Right ventricle myocardium superior (tissue), 1 donor: ENCODE data around the gene HRH1. TPM values are rescaled to one million over a fixed set of nuclear protein-coding genes. Genes with fewer than 3 reads are reported as not detected.
"Not testable (repeated sequence)": the region's sequence is repeated elsewhere in the genome, so short reads cannot be mapped to it uniquely, and the experiment has no call there.

Experiments
- ATAC-seq: fragments of 200-7000 bp; cut with Tn5 transposase; one replicate; pipeline ENCODE4 v1.9.1; 2020; ENCODE audit warnings: mild to moderate bottlenecking; ENCODE audit not compliant: poor library complexity
- DNase-seq: peaks from one replicate; pipeline ENCODE4 v3.0.0-alpha.2; 2020
- intact Hi-C: fragments of 100-400 bp; cut with DNase I; formaldehyde crosslinking; loops from one replicate; pipeline ENCODE4 v1.11.2; 2022
- total RNA-seq: library from RNA; stranded (reverse); fragmentation: NEBNext Ultra II Directional; extraction: Animal tissue kit (Norgen Biotek cat#: 25700); gene quantifications from one replicate; pipeline ENCODE4 v1.2.1, GENCODE V29; 2021
- donor health status: DM: no; HTN: yes; CAD: no; lungs with severe emphysema.

Gene HRH1
- total RNA-seq, 1 donor from 2014 or later, result 1.3 TPM

DNA sequence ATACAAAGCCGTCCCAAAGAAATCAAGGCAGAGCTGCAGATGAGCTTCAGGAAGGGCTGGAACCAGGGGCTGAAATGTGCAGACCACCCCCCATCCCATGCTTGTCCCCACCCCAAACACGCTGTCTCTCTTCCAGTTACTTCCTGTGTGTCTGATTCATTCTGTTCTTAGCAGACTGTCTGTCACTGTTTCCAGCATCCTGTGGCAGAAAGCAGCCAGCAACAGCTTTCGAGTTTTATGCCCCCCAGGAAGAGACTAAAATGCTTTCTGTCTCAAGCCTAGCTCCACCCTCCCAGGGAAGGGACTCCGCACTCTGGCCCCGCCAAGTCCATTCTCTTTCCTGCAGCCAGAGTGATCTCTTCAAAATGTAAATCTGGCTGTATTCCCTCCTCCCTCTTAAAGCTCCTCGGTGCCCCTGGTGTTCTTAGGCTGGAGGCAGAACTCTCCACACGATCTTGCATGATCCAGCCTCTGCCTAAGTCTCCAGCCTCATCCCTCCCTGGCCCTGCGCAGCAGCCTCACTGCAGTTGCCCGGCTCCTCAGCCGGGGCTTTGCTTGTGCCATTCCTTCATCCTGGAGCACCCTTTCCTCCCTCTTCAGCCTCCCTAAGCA is 41.5 kb downstream of the HRH1 start:
- intact Hi-C loops, result no loop called here
- ATAC-seq (no peak), DNase-seq (no peak)

DNA sequence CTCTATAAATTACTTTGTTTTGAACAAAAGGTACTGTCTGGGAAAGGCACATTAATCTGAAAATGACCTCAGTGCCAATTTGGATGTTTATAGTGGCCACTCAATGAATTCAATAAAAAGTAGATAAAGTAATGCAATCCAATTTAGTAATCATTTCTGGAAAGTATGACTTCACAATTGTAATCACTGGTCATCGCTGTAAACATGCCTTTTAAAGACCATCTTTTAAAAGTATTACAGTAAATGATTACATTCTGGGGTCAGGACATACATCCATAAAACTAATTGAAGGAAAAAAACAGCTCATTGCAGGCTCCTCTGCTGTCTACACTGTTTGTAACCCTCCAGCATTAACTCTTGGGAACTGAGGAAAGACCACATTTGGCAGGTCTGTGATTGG is 43.2 kb downstream of the HRH1 start:
- ATAC-seq (no peak), DNase-seq (no peak)

DNA sequence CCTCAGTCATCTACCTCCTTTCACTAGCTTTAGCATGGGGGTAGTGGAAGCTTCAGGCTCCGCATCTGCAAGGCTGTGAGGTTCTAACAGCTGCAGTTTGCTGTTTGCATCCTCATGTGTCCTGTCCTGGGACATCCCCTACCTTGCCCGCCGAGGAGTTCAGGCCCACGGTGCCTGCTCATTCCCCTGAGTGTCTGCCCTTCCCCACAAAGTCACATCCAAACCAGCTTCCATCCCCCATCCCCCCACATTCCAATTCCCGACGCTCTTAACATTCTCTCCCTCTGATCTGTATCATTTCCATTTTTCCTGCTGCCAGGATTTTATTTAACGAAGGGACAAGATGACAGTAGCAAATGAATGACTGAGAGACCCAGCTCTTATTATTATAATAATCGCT is 43.8 kb downstream of the HRH1 start:
- no peak for ATAC-seq
- DNase-seq, result no peak
- intact Hi-C loops, result no loop called here

More for the DNA sequence above, 43.2 kb downstream of the HRH1 start:
- intact Hi-C loops, result no loop called here

DNA sequence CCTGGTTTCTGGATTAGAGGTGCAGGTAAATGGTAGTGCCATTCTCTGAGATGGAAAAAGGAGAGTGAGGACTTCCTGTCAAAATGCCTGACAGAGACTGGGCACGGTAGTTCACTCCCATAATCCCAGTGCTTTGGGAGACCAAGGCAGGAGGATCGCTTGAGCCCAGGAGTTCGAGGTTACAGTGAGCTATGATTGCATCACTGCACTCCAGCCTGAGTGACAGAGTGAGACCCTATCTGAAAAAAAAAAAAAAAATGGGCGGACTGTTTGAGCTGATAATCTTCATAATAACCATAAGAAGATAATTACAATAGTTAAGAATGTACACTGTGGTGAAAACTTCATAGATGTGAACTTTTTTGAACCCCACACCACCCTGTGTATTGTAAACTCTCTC is 44.2 kb downstream of the HRH1 start:
- no peak for DNase-seq
- intact Hi-C loops, result no loop called here
- ATAC-seq, result no peak

DNA sequence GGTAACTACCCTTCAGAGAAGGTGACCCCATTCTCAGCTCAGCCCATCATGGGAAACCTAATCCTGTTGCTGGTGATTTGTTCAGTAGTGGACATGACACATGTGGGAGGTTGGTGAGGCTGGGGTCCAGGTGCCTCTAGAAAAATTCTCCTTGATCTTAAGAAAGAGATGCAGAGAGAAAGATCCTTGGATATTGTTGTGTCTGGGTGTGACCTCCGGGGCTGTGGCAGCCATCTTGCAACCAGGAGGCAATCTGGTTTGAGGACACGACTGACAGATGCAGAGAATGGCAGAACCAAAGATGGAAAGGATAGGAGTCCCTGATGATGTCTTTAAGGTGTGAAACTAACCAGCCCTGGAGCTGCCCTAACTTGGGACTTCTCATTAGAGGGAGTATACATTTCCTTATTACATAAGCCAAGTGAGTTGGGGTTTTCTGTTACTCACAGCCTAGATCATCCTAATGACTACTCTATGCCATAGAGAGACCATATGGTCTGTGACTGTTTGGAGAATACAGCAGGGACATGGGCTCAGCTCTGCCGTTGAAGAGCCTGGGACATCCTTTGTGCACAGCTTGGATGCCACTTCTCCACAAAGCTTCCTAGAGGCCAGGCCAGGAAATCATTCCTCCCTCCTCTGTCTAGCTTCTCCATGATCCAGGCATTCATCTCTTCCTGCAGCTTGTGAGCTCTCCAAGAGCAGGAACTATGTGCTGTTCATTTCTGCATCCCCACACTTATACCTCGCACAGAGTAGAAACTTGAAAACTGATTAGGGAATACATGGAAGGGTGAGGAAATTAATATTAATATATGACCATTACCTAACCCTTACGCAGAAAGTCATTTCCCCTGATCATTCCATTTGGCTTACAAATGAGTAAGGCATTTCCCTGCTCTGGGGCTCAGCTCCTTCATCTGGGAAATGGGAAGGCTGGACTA is 45.9 kb downstream of the HRH1 start:
- DNase-seq (no peak), ATAC-seq (no peak)
- intact Hi-C loops, result loop anchor here (5.0 kb wide), 1 partner anchor 43 kb away; no protein-coding TSS in a partner anchor

DNA sequence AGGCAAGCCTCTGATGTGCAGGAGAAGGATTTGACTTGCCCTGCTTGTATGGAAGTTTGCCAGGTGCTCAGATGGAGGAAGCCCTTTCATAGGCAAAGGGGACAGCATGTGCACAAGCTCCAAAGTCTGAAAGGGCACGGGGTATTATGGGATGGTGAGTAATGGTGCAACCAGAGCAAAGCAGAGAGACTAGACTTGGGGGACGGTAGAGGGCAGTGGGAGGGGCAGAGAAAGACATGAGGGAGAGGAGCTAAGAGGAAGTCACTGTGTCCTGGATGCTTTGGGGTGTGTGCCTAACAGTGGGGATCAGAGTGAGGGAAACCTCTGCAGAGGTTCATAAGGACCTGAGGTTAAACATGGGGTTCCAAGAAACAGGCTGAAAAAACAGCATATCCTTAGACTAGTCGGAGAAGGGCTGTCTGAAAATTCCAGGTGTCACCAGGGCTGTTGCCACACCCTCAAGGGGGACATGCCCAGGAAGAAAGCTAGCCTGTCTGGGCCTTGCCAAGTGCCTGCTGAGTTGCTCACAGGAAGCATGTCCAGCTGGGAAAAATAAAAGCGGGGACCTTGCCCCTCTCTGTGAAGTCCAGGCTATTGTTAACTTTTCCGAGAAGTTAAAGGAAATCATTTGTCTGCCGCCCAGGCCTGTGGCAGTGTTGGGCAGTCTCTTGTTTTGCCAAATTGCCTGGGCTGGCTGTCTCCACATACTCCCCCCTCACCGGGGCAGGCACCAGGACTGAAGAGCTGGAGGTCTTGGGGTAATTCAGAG is 47.1 kb downstream of the HRH1 start:
- ATAC-seq (peak; percentile 34), DNase-seq (no peak)
- intact Hi-C loops, result loop anchor here (5.0 kb wide), 1 partner anchor 44 kb away; no protein-coding TSS in a partner anchor

DNA sequence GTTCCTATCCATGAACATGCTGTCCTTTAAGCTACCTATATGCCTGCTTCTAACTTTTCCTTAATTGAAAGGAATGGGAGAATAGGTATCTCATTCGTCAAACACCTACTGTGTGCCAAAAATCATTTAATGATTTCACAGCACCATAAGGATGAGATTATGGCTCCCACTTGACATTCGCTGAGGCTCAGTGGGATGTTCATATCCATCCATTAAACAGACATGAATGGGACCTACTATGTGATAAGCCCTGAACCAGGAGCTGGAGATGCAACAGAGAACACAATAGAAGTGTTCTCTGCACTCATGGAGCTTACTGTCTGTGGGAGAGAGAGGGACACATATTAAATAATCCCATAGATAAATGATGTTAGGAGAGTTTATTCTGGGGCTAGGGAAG is 49.7 kb downstream of the HRH1 start:
- DNase-seq, result no peak
- ATAC-seq, result no peak
- intact Hi-C loops, result loop anchor here (5.0 kb wide), 1 partner anchor 47 kb away; no protein-coding TSS in a partner anchor

DNA sequence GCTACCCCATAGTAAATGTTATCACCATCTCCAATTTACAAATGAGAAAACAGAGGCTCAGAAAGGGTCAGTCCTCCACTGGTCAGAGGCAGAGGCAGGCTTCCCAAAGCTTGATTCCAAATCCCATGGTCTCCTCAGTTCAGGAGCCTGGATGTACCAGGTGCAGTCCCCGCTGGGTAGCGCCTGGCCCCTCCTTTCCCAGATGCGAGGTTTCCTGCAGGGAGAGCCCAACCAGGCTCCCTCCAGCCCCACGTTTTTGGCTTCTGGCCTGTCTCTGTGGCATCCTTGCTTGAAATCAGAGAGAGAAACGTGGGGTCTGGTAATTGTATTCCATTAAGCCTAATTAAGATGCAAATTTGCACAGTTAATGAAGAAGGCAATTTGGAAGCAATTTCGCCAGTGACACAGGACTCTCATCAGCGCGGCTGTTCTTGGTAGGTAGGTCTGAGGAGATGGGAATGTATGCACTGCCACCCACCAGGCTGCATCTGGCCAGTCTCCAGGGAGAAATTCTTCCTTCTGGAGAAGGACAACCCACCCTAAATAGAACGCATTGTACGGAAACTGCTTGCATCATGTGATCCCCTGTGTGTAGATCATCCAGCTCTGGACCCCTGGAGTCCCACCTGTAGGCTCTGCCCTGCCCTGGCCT is 50.5 kb downstream of the HRH1 start:
- DNase-seq (no peak), ATAC-seq (no peak)
- intact Hi-C loops, result loop anchor here (5.0 kb wide), 2 partner anchors 48 to 148 kb away; no protein-coding TSS in a partner anchor

DNA sequence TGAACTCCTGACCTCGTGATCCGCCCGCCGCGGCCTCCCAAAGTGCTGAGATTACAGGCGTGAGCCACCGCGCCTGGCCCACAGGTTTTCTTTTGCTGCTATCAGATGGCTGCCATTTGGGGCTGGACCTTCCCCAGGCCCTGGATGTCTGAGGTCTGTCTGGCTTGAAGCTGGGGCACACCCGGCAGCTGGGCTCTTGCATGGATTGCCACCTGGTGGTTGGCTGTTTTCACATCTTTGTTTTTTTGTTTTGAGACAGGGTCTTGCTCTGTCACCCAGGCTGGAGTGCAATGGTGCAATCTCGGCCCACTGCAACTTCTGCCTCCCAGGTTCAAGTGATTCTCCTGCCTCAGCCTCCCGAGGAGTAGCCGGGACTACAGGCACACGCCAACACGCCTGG is 51.6 kb downstream of the HRH1 start:
- DNase-seq, ATAC-seq: not testable (repeated sequence)
- intact Hi-C loops, result loop anchor here (5.0 kb wide), 1 partner anchor 149 kb away; no protein-coding TSS in a partner anchor

DNA sequence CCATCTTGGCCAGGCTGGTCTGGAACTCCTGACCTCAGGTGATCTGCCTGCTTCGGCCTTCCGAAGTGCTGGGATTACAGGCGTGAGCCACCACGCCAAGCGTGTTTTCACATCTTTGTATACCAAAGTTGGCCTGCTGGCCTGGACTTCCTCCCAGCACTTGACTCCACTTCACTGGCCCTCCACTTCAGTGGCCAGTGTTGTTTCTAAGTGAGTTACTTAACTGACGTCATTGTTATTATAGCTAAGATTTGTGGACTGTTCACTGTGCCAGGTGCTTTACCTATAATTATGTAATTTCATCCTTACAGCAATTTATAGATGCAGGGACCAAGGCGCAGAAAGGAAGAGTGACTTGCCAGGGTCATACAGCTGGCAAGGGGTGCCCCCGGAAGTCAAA is 52.0 kb downstream of the HRH1 start:
- DNase-seq, result no peak
- no peak for ATAC-seq
- intact Hi-C loops, result loop anchor here (5.0 kb wide), 1 partner anchor 149 kb away; no protein-coding TSS in a partner anchor

DNA sequence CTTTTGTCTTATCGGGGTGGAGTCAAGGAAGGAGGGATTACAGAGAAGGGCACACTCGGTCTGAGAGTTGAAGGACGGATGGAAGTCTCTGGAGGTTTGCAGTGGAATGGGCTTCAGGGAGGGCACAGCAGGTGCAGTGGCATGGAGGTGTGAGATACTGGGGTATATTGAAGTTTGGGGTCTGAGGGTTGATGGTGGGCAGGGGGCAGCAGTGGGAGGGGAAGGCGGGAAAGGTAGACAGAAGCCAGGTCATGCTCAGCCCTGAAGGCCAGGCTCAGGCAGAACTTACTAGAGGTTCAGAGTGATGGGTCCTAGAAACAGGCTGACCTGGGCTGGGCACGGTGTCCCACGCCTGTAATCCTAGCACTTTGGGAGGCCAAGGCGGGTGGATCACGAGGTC is 52.7 kb downstream of the HRH1 start:
- ATAC-seq (no peak), DNase-seq (no peak)
- intact Hi-C loops, result loop anchor here (5.0 kb wide), 1 partner anchor 150 kb away; no protein-coding TSS in a partner anchor

DNA sequence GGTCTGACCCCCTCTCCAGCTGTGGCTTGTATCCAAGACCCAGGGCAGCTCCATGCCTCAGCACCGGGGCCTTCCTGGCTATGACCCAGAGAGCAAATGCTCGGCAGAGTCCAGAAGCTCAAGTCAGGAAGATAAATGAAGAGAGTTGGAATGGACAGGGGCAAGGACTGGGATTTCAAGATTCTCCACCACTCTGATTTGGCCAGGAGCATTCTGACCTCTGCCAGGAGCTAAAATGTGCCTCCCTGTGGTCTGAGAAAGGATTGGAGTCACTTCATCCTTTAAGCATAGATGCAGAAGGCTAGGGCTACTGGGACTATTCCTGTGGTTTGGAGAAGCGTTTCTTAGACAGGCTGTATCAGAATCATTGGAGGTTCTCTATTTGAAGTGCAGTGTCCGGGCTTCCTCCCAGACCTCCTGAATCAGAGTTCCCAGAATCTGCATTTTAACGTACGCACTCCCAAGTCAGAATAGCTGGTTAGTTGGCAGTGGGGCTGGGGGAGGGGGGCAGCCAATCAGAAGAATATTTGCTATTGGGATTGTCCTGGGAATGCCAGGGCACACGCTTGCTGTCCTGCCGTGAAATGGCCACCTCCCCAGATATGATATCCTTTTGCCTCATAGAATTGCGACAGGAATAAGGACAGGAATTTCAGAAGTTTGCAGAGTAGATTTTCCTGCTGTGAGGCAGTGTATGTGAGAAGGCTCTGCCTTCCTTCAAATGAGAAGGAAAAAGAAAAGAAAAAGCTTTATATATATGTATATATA is 57.4 kb downstream of the HRH1 start:
- DNase-seq, result no peak
- ATAC-seq, result peak; percentile 22
- intact Hi-C loops, result no loop called here

DNA sequence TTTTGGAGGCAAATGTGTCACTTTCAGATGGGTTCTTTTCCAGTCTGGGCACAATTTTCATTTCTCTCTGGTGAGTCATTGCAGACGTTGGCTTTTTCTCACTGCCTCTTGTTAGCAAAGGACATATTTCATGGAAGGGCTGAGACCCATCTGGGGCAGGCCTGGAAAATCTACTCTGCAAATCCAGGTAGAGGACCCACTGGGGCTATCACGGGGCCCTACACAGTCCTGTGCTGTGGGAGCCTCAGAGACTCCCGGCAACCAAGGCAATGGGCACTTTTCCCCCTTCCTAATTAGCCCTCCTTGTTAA is 58.0 kb downstream of the HRH1 start:
- intact Hi-C loops, result no loop called here
- no peak for ATAC-seq

DNA sequence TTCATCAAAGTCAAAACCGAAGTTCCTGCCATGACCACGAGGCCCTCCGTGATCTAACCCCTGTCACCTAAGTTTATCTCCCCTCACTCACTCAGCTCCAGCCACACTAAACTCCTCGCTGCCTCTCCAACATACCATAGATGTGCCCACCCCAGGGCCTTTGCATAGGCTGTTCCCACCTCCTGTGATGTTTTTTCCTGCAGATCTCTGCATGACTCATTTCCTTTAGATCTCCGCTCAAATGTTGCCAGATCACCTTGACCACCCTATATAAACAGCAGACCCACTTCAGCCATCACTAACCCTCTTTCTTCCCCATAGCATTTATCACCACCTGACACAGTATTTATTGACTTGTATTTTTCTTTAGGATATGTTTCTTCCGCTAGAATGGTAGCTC is 58.5 kb downstream of the HRH1 start:
- no peak for DNase-seq
- ATAC-seq, result no peak
- intact Hi-C loops, result no loop called here

More for the DNA sequence above, 58.0 kb downstream of the HRH1 start:
- no peak for DNase-seq

DNA sequence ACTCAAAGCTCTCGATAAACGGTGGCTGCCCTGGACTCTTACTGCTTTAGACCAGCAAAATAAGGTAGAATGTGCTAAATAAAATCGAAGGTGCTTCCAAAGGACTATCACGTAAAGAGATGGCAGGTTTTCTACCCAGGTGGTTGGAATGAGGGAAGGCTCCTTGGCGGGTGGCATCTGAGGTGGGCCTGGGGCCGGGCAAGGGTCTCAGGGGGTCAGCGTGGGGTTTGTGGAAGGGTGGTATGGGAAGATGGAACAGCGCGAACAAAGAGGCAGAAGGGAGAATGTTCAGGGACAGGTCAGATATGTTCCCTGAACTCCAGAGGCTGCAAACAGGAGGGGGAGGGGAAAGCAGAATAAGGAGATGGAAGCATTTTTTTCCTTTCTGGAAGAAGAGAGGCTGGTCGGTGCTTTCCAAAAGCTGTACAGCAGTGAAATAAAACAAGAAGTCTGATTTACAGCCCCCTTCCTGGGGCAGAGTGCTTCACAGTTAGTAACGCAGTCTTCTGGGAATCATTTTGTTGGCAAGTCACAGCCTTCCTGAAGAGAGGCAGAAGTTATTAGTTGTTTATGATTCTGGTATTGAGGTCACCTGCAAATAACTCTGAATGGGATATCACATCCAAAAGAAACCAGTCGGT is 59.6 kb downstream of the HRH1 start:
- ATAC-seq (no peak), DNase-seq (no peak)
- intact Hi-C loops, result no loop called here

DNA sequence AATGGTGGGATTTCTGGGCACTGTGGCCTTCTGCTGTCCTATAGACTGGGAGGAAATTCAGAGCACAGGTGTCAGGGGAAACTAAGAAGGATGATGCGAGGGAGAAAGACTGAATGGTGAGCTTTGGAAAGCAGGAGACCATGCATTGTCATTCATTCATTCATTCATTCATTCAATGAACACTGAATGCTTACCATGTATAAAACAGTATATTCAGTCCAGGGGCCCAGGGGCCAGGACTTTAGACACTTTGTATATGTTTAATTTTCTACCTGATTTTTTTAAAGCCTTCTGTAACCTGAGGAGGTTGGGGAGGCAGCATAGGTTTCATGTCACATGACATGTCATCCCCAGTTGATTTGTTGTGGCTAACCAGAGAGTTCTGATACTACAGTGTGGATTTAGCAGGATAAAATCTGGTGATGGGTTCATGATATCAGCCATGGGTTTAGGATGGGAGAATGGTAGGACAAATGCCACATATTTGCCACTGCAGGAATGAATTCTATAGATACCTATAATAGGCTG is 60.2 kb downstream of the HRH1 start:
- no peak for DNase-seq
- intact Hi-C loops, result no loop called here
- ATAC-seq, result no peak

DNA sequence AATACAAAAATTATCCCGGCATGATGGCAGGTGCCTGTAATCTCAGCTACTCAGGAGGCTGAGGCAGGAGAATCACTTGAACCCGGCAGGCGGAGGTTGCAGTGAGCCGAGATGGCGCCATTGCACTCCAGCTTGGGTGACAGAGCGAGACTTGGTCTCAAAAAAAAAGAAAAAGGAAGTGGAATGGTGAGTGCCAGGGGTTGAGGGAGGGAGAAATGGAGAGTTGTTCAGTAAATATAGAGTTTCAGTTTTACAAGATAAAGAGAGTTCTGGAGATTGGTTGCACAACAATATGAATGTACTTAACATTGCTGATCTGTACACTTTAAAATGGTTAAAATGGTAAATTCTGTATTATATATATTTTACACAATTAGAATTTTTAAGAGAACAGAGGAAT is 63.1 kb downstream of the HRH1 start:
- ATAC-seq, DNase-seq, intact Hi-C loops: not testable (repeated sequence)
